BLaER1 treated with 17β-estradiol and CSF1 and Interleukin-3, amounts not matched to agents 10 nM and 100 nM (cell line): ENCODE measurements around the gene SEMA3B.
"Not testable (repeated sequence)": the region's sequence is repeated elsewhere in the genome, so short reads cannot be mapped to it uniquely, and the experiment has no call there.

Source experiments
- H3K27ac ChIP-seq, 11 experiments: shearing (Covaris generic); formaldehyde crosslinking; 2 replicates each; pipeline ENCODE4 v1.8.1; 2022
- H3K27me3 ChIP-seq, 11 experiments: shearing (Covaris generic); formaldehyde crosslinking; 2 replicates each; pipeline ENCODE4 v1.8.1; 2022
- H3K36me3 ChIP-seq, 11 experiments: shearing (Covaris generic); formaldehyde crosslinking; 2 replicates each; pipeline ENCODE4 v1.8.1; 2022
- H3K4me1 ChIP-seq, 10 experiments: shearing (Covaris generic); formaldehyde crosslinking; 2 replicates each; pipeline ENCODE4 v1.8.1; 2022
- H3K4me2 ChIP-seq, 11 experiments: shearing (Covaris generic); formaldehyde crosslinking; 2 replicates each; pipeline ENCODE4 v1.8.1; 2022
- H3K4me3 ChIP-seq, 10 experiments: shearing (Covaris generic); formaldehyde crosslinking; 2 replicates each; pipeline ENCODE4 v1.8.1; 2022
- H3K9ac ChIP-seq, 11 experiments: shearing (Covaris generic); formaldehyde crosslinking; 2 replicates each; pipeline ENCODE4 v1.8.1; 2022
- H3K9me3 ChIP-seq, 11 experiments: shearing (Covaris generic); formaldehyde crosslinking; replicated peaks in 1 of 11; 2 replicates each; pipeline ENCODE4 v1.8.1; 2022
- H4K20me1 ChIP-seq, 11 experiments: shearing (Covaris generic); formaldehyde crosslinking; 2 replicates each; pipeline ENCODE4 v1.8.1; 2022
- Cebpa-rat ChIP-seq, 11 experiments: shearing (Covaris generic); IDR thresholded peaks; 2 replicates each; pipeline ENCODE4 v1.8.1; 2022

The SEMA3B gene

DNA sequence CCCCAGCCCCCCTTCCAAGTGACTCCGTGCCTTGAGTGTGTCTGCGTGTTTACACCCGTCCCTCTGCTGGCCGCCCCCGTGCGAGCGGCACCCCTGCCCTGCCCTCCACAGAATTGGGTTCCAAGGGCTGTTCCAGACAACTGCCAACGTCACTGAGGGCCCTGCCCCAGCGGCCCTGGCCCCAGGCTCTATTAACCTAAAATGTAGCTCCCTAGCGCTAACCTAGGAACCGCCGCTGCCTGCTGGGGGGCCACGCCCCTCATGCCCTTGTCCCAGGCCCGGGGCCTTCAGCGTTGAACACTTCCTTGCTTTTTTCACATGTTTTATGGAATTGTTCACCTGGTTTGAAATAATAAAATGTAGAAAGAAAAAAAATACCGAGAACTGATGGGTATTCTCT is 10.0 kb upstream of the SEMA3B start:
- TF ChIP-seq Cebpa-rat (IDR thresholded peaks at IDR 0.05) = no peak
- peaks cover 48 to 58% (median 55%) of the 10 kb centered on the region in 11 experiments for H3K36me3 ChIP-seq
- H4K20me1 ChIP-seq = peaks cover 23 to 90% (median 54%) of the 10 kb centered on the region in 11 experiments
- no peaks in the 10 kb centered on the region for H3K27me3 ChIP-seq
- H3K4me2 ChIP-seq = peak overlapping the region in 7 of 11 experiments; percentile 83 to 97 (median 93); a peak in 9 of 22 replicates
- peak overlapping the region in 8 of 11 experiments; percentile 15 to 88 (median 86); a peak in 12 of 22 replicates for H3K9ac ChIP-seq
- no peak overlapping the region for H3K27ac ChIP-seq
- H3K4me1 ChIP-seq = peaks cover 41 to 66% (median 54%) of the 10 kb centered on the region in 10 experiments
- H3K9me3 ChIP-seq = no peaks in the 10 kb centered on the region
- H3K4me3 ChIP-seq = 0 out of 20 replicates have a peak overlapping the region, but pooled peaks of 1 of the 10 experiments have one; percentile 61

DNA sequence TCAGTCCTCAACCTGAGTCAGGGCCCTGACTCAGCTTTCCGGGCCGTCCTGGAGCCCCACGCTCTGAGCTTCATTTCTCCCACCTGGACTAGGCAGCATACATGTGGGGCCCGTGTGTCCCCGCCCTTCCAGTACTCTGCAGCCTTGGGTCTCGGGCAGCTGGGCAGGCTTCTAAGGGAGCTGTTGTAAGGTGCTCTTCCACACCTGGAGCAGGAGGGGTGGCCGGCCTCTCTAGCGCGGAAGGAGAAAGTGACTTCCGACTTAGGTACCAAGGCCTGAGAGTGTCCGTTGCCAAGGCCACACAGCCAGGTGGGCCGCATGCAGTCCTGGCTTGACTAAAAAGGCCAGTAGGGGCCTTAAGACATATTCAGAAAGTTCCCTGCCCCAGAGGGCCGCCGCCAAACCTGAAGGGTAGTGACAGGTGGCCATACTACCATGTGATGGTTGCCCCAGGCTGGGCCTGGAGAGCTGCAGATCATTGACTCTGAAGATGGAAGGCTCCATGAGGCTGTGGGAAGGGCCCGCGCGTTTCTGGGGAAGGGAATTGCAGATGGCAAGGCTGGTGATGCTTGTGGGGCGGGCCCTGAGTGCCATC is 9.4 kb upstream of the SEMA3B start:
- TF ChIP-seq Cebpa-rat (IDR thresholded peaks at IDR 0.05) = no peak
- Histone ChIP-seq H3K27ac (peak overlapping the region in 9 of 11 experiments; percentile 20 to 88 (median 86); a peak in 15 of 22 replicates), H4K20me1 (peaks cover 18 to 88% (median 48%) of the 10 kb centered on the region in 11 experiments), H3K4me2 (peak overlapping the region; percentile 83 to 97 (median 93)), H3K9ac (peak overlapping the region; percentile 78 to 88 (median 86); a peak in 21 of 22 replicates), H3K4me3 (peak overlapping the region; percentile 10 to 72 (median 61); a peak in 8 of 20 replicates), H3K27me3 (no peaks in the 10 kb centered on the region), H3K9me3 (no peaks in the 10 kb centered on the region), H3K4me1 (peaks cover 35 to 66% (median 55%) of the 10 kb centered on the region in 10 experiments), H3K36me3 (peaks cover 42 to 53% (median 50%) of the 10 kb centered on the region in 11 experiments)

DNA sequence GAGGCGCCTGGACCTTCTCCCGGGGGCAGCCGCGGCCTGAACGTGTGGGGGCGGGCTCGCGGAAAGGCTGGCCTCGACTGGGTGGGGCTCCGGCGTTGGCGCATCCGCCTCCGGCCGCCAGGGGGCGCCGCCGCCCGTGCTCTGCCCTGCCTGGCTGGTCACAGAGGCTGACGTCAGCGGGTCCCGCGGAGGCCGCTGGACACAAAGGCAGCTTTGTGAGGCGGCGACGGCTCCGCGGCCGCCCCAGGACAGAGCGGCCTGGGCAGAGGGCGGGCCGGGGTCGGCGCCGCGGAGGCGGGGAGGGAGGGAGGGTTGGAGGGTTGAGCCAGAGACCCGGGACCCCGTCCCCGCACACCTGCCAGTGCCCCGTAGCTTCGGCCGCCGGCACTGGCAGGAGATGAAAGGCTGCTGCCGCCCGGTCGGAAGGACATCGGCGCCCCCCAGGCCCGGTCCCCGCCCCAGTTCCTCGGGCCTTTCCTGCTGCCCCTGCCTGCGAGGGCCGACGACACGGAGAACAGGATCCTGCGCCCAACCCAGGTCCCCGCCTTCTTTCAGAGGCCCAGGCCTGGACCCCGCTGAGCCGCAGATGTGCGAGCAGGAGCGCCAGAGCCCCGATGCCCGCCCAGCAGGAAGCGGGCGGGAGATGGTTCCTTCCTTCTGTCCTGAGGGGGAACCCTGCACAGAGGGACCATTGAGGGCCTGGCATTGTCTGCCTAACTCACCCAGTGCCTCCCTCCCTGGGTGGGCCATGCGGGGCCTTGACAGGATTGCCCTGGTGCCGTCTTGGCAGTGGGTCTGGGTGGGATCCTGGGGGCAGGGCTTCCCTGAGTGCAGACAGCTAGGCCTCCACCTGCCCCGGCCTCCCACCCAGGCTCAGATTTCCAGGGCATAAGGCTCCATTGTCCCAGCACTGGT is 8.7 kb upstream of the SEMA3B start:
- peaks cover 35 to 45% (median 42%) of the 10 kb centered on the region in 11 experiments for H3K36me3 ChIP-seq
- no peaks in the 10 kb centered on the region for H3K9me3 ChIP-seq
- H3K4me1 ChIP-seq = peaks cover 28 to 64% (median 48%) of the 10 kb centered on the region in 10 experiments
- peak overlapping the region; percentile 42 to 72 (median 61) for H3K4me3 ChIP-seq
- no peak for TF ChIP-seq Cebpa-rat (IDR thresholded peaks at IDR 0.05)
- peak overlapping the region; percentile 83 to 97 (median 93) for H3K4me2 ChIP-seq
- peak overlapping the region; percentile 71 to 91 (median 86); a peak in 21 of 22 replicates for H3K27ac ChIP-seq
- H4K20me1 ChIP-seq = peaks cover 10 to 85% (median 41%) of the 10 kb centered on the region in 11 experiments; a peak in 21 of 22 replicates
- peak overlapping the region; percentile 78 to 88 (median 86) for H3K9ac ChIP-seq
- H3K27me3 ChIP-seq = peaks cover 0 to under 1% (median 0%) of the 10 kb centered on the region in 11 experiments; a peak in 2 of 22 replicates

DNA sequence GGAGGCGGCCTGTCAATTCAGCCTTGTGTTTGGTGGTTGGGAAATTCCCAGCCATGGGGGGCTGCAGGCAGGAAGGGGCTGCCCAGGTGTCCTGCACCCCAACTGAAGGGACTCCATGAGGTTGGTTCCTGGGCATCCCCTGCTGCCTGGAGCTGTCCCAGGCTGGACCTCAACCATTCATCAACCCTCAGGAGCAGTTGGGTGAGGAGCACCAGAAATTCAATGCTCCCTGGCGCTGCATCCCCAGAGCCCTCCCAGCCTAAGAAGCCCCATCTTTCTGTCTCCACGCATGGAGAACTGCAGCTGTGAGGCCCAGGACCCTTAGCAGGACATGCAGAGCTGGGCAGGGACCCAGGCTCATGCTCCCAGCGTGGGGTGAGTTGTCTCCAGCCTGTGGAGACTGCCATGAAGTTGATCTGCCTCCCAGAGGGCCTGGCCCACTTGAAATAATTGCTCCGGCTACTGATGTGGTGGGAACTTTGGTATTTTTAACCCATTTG is 8.0 kb upstream of the SEMA3B start:
- Histone ChIP-seq H3K36me3 (peaks cover 28 to 38% (median 36%) of the 10 kb centered on the region in 11 experiments), H3K4me3 (peak overlapping the region in 7 of 10 experiments; percentile 61 to 72 (median 62); a peak in 14 of 20 replicates), H3K9me3 (no peaks in the 10 kb centered on the region), H3K9ac (peak overlapping the region; percentile 78 to 88 (median 86); a peak in 20 of 22 replicates), H3K4me1 (peaks cover 25 to 63% (median 44%) of the 10 kb centered on the region in 10 experiments), H3K27ac (peak overlapping the region in 10 of 11 experiments; percentile 76 to 91 (median 87); a peak in 19 of 22 replicates), H3K4me2 (peak overlapping the region; percentile 83 to 97 (median 93)), H4K20me1 (peaks cover 7 to 85% (median 34%) of the 10 kb centered on the region in 11 experiments; a peak in 20 of 22 replicates), H3K27me3 (peaks cover 1 to 7% (median 6%) of the 10 kb centered on the region in 11 experiments; a peak in 18 of 22 replicates)
- TF ChIP-seq Cebpa-rat (IDR thresholded peaks at IDR 0.05) = no peak

DNA sequence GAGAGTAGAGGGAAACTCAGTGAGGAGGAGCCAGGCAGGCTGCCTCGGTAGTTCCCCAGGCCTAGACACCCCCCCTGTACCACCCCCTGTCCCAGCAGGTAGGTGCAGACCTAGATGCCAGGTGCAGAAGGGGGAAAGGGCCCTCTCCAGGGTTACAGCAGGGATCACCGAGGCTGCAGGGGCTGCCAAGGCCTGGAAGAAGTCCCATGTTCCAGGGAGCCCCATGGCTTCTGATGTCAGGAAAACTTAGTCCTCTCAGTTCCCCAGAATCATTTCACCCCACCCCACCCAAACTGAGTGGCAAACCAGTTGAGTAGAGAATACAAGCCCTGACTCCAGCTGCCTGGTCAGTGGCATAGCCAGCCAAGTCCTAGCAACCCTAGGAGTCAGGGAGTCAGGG is 7.4 kb upstream of the SEMA3B start:
- peaks cover 7 to 85% (median 29%) of the 10 kb centered on the region in 11 experiments; a peak in 20 of 22 replicates for H4K20me1 ChIP-seq
- H3K36me3 ChIP-seq = peaks cover 23 to 33% (median 31%) of the 10 kb centered on the region in 11 experiments
- no peak for TF ChIP-seq Cebpa-rat (IDR thresholded peaks at IDR 0.05)
- peak overlapping the region in 10 of 11 experiments; percentile 24 to 88 (median 86); a peak in 17 of 22 replicates for H3K9ac ChIP-seq
- H3K9me3 ChIP-seq = no peaks in the 10 kb centered on the region
- peak overlapping the region in 3 of 10 experiments; percentile 61 to 69 (median 62); a peak in 4 of 20 replicates for H3K4me3 ChIP-seq
- H3K4me2 ChIP-seq = peak overlapping the region in 10 of 11 experiments; percentile 87 to 97 (median 94); a peak in 18 of 22 replicates
- peaks cover 25 to 63% (median 43%) of the 10 kb centered on the region in 10 experiments for H3K4me1 ChIP-seq
- peaks cover 6 to 12% (median 11%) of the 10 kb centered on the region in 11 experiments for H3K27me3 ChIP-seq
- peak overlapping the region in 8 of 11 experiments; percentile 82 to 91 (median 88); a peak in 15 of 22 replicates for H3K27ac ChIP-seq

DNA sequence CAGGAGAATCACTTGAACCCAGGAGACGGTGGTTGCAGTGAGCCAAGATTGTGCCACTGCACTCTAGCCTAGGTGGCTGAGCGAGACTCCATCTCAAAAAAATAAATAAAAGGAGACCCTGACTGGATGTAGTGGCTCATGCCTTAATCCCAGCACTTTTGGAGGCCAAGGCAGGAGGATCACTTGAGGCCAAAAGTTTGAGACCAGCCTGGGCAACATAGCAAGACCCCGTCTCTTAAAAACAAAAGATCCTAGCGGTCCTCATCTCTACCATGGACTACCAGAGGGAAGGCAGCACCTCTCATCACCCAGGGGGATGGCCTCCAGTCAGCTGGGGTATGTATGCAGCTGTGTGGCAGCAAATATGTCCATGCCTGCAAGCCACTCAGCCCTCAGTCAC is 6.7 kb upstream of the SEMA3B start:
- H3K9me3 ChIP-seq, H3K4me3 ChIP-seq: not testable (repeated sequence)
- peak overlapping the region in 2 of 11 experiments; percentile 85 to 88; a peak in 1 of 22 replicates for H3K27ac ChIP-seq
- peaks cover 16 to 26% (median 24%) of the 10 kb centered on the region in 11 experiments for H3K36me3 ChIP-seq
- H4K20me1 ChIP-seq = peaks cover 7 to 85% (median 22%) of the 10 kb centered on the region in 11 experiments; a peak in 19 of 22 replicates
- H3K4me1 ChIP-seq = peaks cover 31 to 69% (median 46%) of the 10 kb centered on the region in 10 experiments
- peak overlapping the region in 5 of 11 experiments; percentile 8 to 95 (median 93); a peak in 7 of 22 replicates for H3K4me2 ChIP-seq
- peaks cover 13 to 19% (median 18%) of the 10 kb centered on the region in 11 experiments for H3K27me3 ChIP-seq
- peak overlapping the region in 2 of 11 experiments; percentile 86 to 88; a peak in 1 of 22 replicates for H3K9ac ChIP-seq

DNA sequence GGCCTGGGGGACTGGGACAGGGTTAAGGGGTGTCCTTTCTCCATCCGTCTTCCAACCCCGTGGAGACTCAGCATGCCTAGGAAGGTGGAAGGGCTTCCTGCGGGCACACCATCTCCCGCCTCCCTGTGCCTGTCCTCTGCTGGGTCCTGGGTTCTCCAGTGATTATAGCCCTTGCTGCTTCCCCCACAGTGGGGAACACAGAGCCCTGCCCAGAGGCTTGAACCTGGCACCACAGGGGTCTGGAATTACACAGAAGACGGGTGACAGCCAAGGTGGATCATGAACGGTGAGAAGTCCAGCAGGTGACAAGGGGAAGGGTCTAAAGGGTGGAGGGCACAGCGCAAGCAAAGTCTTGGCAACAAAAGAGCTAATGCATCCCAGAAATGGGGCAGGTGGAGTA is 6.2 kb upstream of the SEMA3B start:
- H3K27me3 ChIP-seq = peaks cover 19 to 25% (median 24%) of the 10 kb centered on the region in 11 experiments
- H3K4me2 ChIP-seq = peak overlapping the region in 4 of 11 experiments; percentile 91 to 95 (median 94); a peak in 3 of 22 replicates
- no peak overlapping the region for H3K27ac ChIP-seq
- TF ChIP-seq Cebpa-rat (IDR thresholded peaks at IDR 0.05) = no peak
- peaks cover 11 to 20% (median 20%) of the 10 kb centered on the region in 11 experiments for H3K36me3 ChIP-seq
- no peaks in the 10 kb centered on the region for H3K9me3 ChIP-seq
- peak overlapping the region in 1 of 11 experiments; percentile 19; a peak in 2 of 22 replicates for H3K9ac ChIP-seq
- peaks cover 30 to 75% (median 52%) of the 10 kb centered on the region in 10 experiments for H3K4me1 ChIP-seq
- H3K4me3 ChIP-seq = no peak overlapping the region
- peaks cover 7 to 85% (median 20%) of the 10 kb centered on the region in 11 experiments; a peak in 18 of 22 replicates for H4K20me1 ChIP-seq
